GM19193 (cell line): Measurements from ENCODE around the gene THAP5.

Experiments used
- POLR2A ChIP-seq: IDR thresholded peaks from 4 replicates; pipeline ENCODE4 v1.6.1; 2011; ENCODE audit not compliant: insufficient read depth, insufficient read length; ENCODE audit errors: extremely low read depth

THAP5 gene, protein sequence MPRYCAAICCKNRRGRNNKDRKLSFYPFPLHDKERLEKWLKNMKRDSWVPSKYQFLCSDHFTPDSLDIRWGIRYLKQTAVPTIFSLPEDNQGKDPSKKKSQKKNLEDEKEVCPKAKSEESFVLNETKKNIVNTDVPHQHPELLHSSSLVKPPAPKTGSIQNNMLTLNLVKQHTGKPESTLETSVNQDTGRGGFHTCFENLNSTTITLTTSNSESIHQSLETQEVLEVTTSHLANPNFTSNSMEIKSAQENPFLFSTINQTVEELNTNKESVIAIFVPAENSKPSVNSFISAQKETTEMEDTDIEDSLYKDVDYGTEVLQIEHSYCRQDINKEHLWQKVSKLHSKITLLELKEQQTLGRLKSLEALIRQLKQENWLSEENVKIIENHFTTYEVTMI

DNA sequence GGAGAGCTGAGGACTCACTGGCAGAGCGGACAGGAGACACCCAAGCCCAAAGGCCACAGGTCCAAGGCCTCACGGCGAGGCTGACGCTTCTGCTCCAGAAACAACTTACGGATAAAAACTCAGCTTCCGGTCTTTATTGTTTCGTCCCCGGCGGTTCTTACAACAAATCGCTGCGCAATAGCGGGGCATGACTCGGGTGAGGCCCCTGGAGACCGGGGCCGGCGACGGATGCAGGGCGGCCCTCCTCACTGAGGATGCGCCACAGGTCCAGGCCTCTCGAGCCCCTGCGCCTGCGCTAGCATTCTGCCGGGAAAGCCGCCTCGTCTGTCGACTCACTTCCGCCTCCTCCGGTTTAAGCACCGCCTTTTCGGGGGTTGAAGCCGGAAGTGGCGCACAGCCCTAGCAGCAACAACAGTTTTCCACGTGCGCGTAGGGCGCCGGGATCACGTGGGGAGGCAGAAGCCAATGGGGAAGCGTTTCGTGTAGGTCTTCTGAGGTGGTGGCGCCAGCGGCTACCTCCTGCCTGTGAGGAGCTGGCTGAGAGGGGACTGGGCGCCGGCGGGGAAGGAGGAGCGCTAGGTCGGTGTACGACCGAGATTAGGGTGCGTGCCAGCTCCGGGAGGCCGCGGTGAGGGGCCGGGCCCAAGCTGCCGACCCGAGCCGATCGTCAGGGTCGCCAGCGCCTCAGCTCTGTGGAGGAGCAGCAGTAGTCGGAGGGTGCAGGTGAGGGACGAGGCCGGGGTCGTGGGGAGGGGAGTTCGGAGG, at the start of gene THAP5, which contains the start of gene DNAJB9:
TSS of gene THAP5 (minus strand) at position 326 of the 765 bp plus-strand sequence. CDS start at position 189, 137 bp downstream.
TSS of gene DNAJB9 (plus strand) at position 494 of the 765 bp plus-strand sequence. CDS start 1,853 bp downstream, outside the sequence.
- TF ChIP-seq POLR2A: peak; percentile 95

DNA sequence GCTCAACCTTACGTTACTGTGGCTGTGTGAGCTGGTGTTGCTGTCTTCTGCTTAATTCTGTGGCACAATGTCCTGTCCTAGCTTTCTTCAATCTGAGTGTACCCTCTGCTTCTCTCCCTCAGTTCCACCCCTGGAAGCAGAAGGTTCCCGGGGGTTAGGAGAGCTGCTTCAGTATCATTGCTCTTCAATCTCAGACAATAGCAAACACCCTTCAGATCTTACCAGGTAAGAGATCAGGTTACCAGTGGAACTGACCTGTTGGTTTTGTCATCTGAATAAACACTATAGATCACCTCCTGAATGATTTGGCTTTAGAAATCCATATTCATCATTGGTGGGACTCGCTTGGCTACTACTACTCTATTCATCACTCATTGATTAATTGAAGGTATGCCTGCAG, 48.5 kb upstream of the THAP5 start:
- no peak for TF ChIP-seq POLR2A

DNA sequence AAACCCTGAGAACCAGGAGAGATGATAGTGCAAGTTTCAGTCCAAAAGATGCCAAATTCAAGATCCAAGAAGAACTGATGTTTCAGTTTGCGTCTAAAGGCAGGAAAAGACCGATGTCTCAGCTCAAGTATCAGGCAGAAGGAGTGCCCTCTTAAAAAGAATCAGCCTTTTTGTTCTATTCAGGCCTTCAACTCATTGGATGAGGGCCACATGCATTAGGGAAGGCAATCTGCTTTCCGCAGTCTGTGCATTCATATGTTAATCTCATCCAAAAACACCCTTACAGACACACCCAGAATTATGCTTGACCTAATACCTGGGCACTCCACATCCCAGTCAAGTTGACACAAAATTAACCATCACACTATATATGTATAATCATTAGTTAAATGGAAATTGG, 45.4 kb upstream of the THAP5 start:
- no peak for TF ChIP-seq POLR2A

DNA sequence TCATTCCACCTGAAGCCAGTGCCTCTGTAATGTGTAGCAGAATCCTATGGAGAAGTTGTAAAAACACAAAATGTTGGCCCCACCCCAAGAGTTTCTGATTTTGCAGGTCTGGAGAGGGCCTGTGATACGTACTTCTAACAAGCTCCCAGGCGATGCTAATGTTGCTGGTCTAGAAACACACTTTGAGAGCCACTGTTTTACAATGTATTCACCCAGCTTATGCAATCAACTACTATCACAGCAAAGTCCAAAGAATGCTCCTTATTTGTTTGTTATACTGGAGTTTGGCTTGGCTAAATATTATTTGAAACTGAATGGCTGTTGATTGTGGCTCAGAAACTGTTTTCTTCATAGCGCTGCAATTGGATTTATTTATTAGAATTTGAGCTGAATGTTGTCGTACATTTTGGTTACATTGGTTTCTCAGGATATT, 44.5 kb upstream of the THAP5 start:
- no peak for TF ChIP-seq POLR2A

DNA sequence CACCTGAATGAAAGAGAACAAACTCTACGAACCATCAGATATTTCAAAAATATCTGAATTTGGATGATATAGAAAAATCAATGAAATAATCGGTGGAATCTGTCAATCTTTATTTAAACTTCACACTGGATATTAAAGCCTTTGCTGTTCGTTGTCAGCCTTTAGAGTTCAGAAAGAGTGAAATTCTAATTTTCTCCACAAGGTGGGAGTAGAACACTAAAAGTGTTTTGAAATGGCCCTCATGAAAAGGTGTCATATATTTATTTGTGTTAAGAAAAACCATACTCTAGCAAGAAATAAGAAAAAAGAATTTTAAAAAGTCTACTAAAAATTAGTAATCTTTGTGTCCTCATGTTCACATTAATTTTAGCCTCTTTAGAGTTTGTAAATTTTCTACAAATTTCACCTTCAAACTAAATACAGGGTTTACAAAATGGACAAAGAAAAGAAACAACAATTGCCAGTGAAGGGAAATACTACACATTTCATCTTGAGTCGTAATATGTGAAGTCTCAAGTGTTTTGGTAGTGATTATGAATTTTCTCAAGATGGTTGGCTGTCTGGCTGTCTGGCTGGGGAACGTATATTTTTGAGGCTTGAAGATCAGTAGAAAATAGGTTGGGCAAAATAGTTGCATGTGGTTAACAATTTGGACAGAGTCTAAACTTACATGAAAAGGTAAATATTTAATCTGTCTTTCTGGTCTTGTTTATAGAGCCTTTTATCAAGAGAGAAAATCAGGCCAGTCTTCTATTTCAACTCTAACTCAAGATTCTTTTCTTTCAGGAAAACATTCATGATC, 43.8 kb upstream of the THAP5 start:
- no peak for TF ChIP-seq POLR2A

DNA sequence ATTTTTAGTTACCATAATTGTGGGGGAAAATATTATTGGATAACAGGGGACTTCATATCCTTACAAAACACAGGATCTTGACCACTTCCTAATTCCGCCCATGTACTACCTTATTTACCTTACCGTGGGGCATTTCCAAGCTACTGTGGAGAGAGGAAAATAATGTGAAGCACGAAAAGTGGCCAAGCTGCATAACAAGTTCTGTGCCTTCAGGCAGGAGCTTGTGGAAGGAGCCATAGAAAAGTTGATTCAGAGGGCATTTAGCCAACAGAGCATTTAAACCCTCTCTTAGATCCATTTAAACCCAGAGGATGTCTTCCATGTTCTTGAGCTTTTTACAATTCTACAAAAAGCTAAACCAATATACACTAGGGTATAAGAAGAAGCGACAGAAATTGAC, 41.8 kb upstream of the THAP5 start:
- TF ChIP-seq POLR2A: no peak

DNA sequence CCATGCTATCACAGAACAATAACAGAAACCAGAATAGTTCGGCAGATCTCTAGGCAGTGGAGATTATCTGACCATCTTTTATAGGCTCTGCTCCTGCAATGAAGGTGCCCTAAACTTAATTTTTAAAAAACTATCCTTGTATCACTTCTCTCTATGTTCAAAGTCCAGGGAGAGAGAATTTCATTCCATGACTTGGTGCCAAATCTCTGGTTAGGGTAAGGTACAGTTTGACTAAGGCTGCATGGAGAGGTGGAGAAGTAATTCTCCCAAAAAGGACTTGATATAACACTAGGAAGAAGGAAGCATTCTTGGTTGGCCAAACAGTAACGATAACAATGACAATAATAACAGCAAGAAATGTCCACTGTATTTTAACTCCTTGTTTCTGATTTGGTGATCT, 40.1 kb upstream of the THAP5 start:
- TF ChIP-seq POLR2A: no peak

DNA sequence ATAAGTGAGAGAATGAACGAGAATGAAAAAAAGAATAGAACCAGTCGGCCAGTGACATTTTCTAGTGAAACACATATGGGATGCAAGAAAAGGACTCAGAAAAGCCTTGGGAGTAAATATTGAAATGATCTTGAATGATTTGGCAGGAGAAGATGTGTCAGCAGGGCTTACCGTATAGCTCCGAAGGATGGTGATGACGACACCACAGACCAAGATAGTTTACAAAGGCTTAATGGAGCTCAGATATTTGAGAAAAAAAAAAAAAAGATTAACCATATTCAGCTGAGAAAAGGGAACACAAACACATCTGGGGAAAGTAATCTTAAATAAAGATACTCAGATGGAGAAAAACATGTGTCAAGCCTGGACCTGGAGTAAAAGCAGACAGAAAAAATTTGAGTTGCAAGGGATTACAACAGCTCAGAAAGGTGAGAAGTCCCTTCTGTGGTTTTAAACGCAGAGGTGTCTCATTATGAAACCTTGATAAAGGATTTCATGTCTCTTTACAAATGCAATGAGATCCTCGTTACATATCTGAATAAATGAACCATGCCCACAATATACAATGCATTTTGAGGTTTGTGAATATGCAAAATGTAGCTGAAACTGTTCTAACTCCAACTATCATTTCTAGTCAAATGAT, 36.2 kb upstream of the THAP5 start:
- no peak for TF ChIP-seq POLR2A

DNA sequence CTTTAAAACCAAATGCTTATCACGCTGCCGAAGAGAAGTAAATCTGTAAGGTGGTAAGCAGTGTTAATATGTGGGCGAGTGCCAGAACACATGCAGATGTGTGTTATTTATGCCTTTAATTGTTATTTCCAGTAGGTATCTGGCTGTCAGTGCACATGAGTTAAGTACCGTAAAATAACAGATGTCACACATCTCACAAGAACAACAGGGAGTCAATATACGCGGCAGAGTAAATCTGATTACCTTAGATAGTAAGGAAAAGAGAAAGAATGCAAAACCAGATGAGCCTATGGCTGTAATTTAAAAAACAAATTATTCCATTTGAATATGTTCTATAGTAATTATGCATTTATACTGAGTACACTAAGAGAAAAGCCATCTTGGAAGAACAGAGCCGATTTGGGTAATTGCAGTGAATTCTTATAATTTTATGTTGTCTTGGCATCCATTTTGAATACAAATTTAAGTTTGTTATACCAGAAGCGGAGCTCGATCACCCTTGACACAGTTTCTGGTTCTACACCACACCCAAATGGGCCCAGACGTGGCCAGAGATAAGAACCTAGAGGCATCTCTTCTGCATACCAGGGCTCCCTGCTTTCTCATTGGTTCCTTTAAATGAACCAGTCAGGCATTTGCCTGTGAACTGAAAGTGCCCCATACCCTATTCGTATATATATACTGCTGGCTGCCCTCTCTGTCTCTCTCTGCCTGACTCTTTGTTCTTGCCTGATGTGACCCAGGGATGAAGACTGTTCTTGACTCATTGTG, 35.0 kb upstream of the THAP5 start:
- no peak for TF ChIP-seq POLR2A

DNA sequence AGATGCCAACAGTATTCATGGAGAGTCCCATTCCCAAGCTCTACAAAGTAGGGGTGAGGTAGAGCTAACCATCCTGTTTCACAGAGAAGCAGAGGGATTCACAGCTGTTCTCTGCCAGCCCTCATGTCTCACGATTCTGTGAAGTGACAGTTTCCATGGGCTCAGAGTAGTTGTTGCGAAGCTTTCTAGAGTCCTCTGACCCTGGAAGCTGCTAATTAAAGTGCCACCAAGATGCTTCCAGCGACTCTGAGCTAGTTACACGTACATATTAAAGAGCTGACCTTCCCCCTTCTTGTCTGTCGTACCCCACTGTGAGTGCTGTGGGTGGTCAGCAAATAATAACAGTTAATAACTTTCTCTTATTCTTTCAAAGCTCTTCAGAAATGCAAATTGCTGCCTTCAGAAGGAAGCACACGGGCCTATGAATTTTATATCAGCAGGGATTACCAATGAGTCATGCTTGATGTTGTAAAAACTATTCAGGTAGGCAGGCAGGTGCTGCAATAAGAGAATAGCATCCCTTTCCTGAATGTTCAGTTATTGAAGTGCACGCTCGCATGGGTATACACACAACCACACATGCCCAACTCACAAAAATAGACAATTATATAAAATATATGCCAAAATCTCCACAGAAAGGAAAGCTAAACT, 34.3 kb upstream of the THAP5 start:
- TF ChIP-seq POLR2A: no peak

DNA sequence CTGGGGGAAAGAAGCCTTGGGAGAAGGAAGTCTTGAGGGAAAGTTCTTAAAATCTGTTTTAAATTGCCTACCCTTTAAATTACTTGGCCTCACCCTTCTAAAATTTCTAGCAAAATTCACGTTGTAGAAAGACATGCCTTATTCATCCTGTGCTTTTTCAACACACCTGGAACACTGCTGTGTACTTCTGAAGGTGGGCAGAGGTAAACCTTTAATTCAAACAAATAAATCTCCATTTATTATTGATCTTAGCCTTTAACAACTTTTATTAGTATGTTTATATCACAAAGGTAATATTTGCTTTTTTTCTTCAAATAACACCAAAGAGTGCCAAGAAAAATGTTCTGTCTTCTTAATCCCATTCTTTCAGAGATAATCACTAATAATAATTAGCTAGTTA, 30.9 kb upstream of the THAP5 start:
- TF ChIP-seq POLR2A: no peak

DNA sequence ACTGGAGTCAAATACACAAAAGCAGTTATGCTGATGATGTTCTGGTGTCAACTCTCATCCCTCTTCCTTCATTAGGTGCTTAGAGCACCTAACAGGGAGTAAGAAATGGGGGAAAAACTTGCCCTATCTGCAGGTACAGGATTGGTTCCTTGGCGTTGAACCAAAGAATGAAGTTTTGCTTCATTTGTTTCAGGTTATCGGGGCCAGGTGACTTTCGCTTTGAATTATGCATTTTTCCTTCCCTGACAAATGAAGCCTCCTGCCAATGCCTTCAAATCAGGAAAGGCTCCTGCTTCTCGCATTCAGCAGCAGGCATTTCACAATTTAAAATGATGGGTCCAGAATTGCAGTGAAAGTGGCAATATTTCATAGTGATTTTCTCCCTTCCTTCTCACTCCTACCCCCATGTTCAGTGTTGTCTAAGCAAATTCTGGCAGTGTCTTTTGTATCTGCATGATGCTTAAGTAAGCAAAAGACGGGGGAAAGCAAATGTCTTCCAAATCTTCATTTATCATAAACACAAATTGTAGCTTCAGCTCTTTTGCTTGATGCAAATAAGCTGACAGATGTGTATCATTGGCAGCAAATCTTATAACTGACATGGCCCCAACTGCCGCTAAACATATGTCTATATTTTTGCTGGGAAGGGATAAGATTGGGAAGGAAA, 29.5 kb upstream of the THAP5 start:
- no peak for TF ChIP-seq POLR2A

DNA sequence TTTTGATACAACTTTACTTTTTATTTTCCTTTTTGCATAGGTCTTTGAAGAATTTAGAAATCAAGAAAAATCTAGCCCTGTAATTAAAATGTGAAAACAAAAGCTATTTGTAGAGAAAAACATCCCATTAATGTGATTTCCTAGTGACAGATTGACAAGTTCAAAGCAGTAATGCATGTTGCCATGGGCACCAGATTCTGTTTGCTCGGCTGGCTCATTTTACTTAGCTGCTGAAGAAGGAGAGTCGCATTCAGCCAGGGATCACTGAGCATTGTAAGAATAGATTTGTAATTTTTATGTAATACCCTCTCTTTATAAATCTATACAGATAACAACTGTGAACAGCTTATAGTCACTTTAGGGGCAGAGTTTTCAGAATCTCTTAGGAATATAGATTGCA, 28.6 kb upstream of the THAP5 start:
- TF ChIP-seq POLR2A: no peak
